Peyer's patch (tissue), 4 donors: Measurements from ENCODE around the gene PLEK2. TPM values are rescaled to one million over a fixed set of nuclear protein-coding genes. Genes with fewer than 3 reads are reported as not detected.

Experiments used
- DNase-seq, 3 donors: peaks; one replicate each; pipeline ENCODE4 v3.0.0-alpha.2; 2017 to 2019
- H3K27ac ChIP-seq, 4 donors: fragments of 200-600 bp; sonication (generic); one replicate each; pipeline ENCODE4 v1.5.1; 2016 to 2019
- H3K27me3 ChIP-seq, 2 donors: fragments of 200-600 bp; sonication (generic); one replicate each; pipeline ENCODE4 v1.5.1; 2019
- H3K36me3 ChIP-seq, 3 donors: fragments of 200-600 bp; sonication (generic); one replicate each; pipeline ENCODE4 v1.5.1; 2016 to 2019
- H3K4me1 ChIP-seq, 4 donors: fragments of 200-600 bp; sonication (generic); one replicate each; pipeline ENCODE4 v1.5.1; 2016 to 2019
- H3K4me3 ChIP-seq, 4 donors: fragments of 200-600 bp; sonication (generic); 1 replicate in 3 of 4; 2 replicates in 1 of 4; pipeline ENCODE4 v1.5.1; 2016 to 2019; ENCODE audit warnings: mild to moderate bottlenecking in 1 of 4
- H3K9me3 ChIP-seq, 4 donors: fragments of 200-600 bp; sonication (generic); one replicate each; pipeline ENCODE4 v1.5.1; 2016 to 2019; ENCODE audit warnings: mild to moderate bottlenecking in 1 of 4
- CTCF ChIP-seq, 6 experiments: fragments of 450-650 bp in 4 of 6; fragments of 200-600 bp in 2 of 6; sonication (generic) in 1 of 6; IDR thresholded peaks; one replicate each; pipeline ENCODE4 v1.5.1; 2017 to 2019; ENCODE audit warnings: antibody characterized with exemption in 6 of 6, mild to moderate bottlenecking in 3 of 6, moderate library complexity in 1 of 6
- POLR2A ChIP-seq, 2 donors: fragments of 450-650 bp; IDR thresholded peaks; one replicate each; pipeline ENCODE4 v1.5.1; 2017; ENCODE audit warnings: antibody characterized with exemption in 2 of 2, mild to moderate bottlenecking in 2 of 2, moderate library complexity in 2 of 2
- total RNA-seq, 4 donors: library from RNA; depleted of rRNA; stranded (reverse); fragments of >200 nt; gene quantifications; one replicate each; pipeline ENCODE4 v1.1.0, GENCODE V29; 2016

PLEK2 gene, protein sequence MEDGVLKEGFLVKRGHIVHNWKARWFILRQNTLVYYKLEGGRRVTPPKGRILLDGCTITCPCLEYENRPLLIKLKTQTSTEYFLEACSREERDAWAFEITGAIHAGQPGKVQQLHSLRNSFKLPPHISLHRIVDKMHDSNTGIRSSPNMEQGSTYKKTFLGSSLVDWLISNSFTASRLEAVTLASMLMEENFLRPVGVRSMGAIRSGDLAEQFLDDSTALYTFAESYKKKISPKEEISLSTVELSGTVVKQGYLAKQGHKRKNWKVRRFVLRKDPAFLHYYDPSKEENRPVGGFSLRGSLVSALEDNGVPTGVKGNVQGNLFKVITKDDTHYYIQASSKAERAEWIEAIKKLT
- 10 to 100 TPM; 19.7 to 40.3 (median 33.6) TPM for total RNA-seq

- peak within 1 kb of the TSS in 3 of 4 donors; percentile 57 to 92 (median 75) for H3K27ac ChIP-seq
Measured at GRCh38 chr14:67411820-67412421, at the start of gene PLEK2. PLEK2 (minus strand) TSS chr14:67412165; CDS start chr14:67412059, 106 bp downstream.

GRCh38 chr14:67461341-67461985 lies 49.5 kb upstream of the PLEK2 start:
- H3K27me3 ChIP-seq: no peaks in the 10 kb centered on the region
- H3K4me1 ChIP-seq: peaks cover 0 to 4% (median 0%) of the 10 kb centered on the region in 4 donors
- no peak overlapping the region for H3K27ac ChIP-seq
- TF ChIP-seq CTCF (IDR thresholded peaks at IDR 0.05) (no peak), POLR2A (IDR thresholded peaks at IDR 0.05) (no peak)
- DNase-seq: no peak
- no peaks in the 10 kb centered on the region for H3K9me3 ChIP-seq
- H3K36me3 ChIP-seq: no peaks in the 10 kb centered on the region
- H3K4me3 ChIP-seq: no peak overlapping the region

More at GRCh38 chr14:67411820-67412421, at the start of gene PLEK2:
- Histone ChIP-seq H3K4me3 (peak within 1 kb of the TSS; percentile 20 to 66 (median 53)), H3K4me1 (peaks cover 0 to 9% (median 0%) of the 10 kb centered on the region in 4 donors), H3K9me3 (no peaks in the 10 kb centered on the region), H3K27me3 (no peaks in the 10 kb centered on the region), H3K36me3 (no peaks in the 10 kb centered on the region)
- TF ChIP-seq POLR2A (IDR thresholded peaks at IDR 0.05): peak; percentile 68 to 80
- no peak for TF ChIP-seq CTCF (IDR thresholded peaks at IDR 0.05)
- DNase-seq: peak; percentile 18 to 89 (median 88)

GRCh38 chr14:67459336-67459735 lies 47.4 kb upstream of the PLEK2 start:
- Histone ChIP-seq H3K27me3 (no peaks in the 10 kb centered on the region), H3K4me3 (no peak overlapping the region), H3K4me1 (no peaks in the 10 kb centered on the region), H3K36me3 (no peaks in the 10 kb centered on the region), H3K27ac (no peak overlapping the region), H3K9me3 (no peaks in the 10 kb centered on the region)
- TF ChIP-seq CTCF (IDR thresholded peaks at IDR 0.05) (no peak), POLR2A (IDR thresholded peaks at IDR 0.05) (no peak)
- no peak for DNase-seq

GRCh38 chr14:67457782-67458181 lies 45.8 kb upstream of the PLEK2 start:
- H3K36me3 ChIP-seq: no peaks in the 10 kb centered on the region
- H3K9me3 ChIP-seq: no peaks in the 10 kb centered on the region
- no peaks in the 10 kb centered on the region for H3K27me3 ChIP-seq
- no peak for TF ChIP-seq POLR2A (IDR thresholded peaks at IDR 0.05)
- no peak for TF ChIP-seq CTCF (IDR thresholded peaks at IDR 0.05)
- no peak for DNase-seq
- H3K27ac ChIP-seq: no peak overlapping the region
- no peak overlapping the region for H3K4me3 ChIP-seq
- H3K4me1 ChIP-seq: no peaks in the 10 kb centered on the region

GRCh38 chr14:67456732-67457131 lies 44.8 kb upstream of the PLEK2 start:
- Histone ChIP-seq H3K9me3 (no peaks in the 10 kb centered on the region), H3K4me3 (no peak overlapping the region), H3K27ac (no peak overlapping the region), H3K36me3 (no peaks in the 10 kb centered on the region), H3K4me1 (no peaks in the 10 kb centered on the region), H3K27me3 (no peaks in the 10 kb centered on the region)
- no peak for DNase-seq
- TF ChIP-seq POLR2A (IDR thresholded peaks at IDR 0.05): no peak
- no peak for TF ChIP-seq CTCF (IDR thresholded peaks at IDR 0.05)
